Stimulated activated CD4-positive, alpha-beta T cell treated with anti-CD3 and anti-CD28 coated beads, TNF-alpha, amount 100 ng/mL, for 24 hours (primary cell): Measurements from ENCODE around the gene C1orf226.

Experiments used
- DNase-seq, 3 experiments: peaks; one replicate each; pipeline ENCODE4 v3.0.0-alpha.2; 2020; ENCODE audit warnings: low read depth in 3 of 3

Gene C1orf226

DNA sequence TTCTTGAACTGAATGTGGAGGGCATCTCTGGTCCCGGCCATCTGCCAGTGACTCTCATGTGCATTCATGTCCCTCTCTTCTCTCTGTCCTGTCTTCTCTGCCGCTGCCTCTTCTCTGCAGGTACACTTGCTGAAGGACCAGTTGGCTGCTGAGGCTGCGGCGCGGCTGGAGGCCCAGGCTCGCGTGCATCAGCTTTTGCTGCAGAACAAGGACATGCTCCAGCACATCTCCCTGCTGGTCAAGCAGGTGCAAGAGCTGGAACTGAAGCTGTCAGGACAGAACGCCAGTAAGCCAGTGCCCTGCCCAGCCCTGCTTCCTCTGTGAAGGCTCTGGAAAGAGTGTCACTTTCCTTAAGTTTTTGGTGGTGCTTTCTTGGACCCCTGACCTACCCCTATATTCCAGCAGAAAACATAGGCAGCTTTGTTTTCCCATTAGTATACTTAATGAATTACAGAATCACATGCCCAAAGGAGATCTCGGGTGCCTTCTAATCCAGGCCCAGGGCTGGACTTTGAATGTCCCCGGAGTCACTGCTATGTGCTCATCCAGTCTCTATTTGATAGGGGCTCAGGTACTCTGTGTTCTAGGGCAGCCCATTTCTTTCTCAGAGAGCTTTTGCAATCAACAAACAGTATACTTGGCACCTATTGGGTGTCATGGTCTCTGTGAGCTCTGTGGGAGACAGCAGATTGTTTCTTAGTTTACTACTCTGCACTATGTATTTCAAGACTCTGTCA lies 16.1 kb upstream of the C1orf226 start:
- DNase-seq = no peak

DNA sequence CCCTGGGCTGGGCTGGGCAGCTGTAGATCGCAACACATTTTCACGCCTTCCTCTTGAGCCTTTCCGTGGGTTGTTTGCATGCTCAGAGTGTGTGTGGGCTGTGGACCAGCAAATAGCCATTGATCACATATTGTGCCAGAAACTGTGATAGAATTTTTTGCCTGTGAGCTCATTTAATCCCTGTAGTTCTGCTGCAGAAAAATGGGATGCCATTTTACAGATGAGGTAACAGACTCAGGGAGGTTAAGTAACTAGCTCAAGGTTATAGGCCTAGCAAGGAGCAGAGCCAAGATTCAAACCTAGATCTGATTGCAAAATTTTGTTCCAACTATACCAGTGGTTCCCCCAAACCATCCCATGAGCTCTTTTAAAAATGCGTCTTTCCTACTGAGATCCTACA lies 15.4 kb upstream of the C1orf226 start:
- DNase-seq = no peak

DNA sequence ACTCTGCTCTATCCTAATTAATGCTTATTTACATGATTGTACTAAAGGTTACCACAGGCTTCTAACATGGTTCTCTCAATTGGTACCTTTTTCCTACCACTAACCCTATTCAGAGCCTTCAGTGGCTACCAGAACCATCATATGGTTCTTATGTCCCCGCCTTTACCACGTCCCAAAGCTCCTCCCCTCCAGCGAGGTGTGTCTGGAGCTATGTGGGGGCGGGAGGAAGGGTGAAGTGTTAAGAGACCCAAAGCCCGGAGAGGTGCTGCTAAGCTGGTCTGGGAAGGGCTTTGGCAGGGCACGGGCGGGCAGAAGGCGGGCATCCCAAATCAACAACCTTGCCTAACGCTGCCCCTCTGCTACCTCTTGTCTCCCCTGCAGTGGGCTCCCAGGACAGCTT lies 14.9 kb upstream of the C1orf226 start:
- DNase-seq = no peak

DNA sequence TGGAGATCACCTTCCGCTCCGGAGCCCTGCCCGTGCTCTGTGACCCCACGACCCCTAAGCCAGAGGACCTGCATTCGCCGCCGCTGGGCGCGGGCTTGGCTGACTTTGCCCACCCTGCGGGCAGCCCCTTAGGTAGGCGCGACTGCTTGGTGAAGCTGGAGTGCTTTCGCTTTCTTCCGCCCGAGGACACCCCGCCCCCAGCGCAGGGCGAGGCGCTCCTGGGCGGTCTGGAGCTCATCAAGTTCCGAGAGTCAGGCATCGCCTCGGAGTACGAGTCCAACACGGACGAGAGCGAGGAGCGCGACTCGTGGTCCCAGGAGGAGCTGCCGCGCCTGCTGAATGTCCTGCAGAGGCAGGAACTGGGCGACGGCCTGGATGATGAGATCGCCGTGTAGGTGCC lies 14.5 kb upstream of the C1orf226 start:
- no peak for DNase-seq

DNA sequence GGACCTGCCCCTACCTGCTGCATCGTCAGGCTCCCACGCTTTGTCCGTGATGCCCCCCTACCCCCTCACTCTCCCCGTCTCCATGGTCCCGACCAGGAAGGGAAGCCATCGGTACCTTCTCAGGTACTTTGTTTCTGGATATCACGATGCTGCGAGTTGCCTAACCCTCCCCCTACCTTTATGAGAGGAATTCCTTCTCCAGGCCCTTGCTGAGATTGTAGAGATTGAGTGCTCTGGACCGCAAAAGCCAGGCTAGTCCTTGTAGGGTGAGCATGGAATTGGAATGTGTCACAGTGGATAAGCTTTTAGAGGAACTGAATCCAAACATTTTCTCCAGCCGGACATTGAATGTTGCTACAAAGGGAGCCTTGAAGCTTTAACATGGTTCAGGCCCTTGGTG lies 13.8 kb upstream of the C1orf226 start:
- no peak for DNase-seq

DNA sequence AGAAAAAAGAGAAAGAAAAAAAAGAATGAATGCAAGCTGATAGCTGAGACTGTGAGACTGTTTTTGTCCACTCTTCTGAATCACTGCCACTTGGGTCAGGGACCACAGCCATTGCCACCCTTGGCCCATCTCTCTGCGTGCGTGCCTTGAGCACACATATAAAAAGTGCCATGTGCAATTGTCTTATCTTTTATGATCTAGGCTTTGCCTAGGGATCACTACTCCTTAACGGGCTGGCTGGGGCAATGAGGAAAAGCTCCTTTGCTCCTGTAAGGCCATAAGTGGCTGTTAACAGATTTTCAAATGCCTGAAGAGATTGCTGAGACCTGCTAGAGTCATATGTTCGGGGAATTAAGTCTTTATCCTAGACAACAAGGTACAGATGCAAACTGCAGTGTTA lies 13.1 kb upstream of the C1orf226 start:
- DNase-seq = no peak

DNA sequence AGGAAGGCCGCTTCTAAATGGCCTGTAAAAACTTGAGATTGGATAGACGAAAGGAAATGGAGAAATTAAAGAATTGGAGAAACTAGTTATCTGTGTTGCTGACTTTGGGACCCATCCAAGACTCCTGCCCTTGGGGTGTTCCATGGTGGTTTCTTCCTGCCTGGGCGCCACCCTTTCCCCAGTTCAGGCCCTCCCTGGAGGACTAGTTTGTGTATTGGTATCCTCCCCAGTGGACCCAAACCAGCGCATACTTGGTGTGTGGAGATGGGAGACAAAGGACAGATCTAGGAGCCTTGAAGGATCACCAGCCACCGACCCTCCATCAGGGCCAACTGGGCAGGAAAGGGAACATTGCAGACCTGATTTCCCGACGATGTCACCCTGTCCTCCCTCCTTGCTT lies 12.0 kb upstream of the C1orf226 start:
- no peak for DNase-seq

DNA sequence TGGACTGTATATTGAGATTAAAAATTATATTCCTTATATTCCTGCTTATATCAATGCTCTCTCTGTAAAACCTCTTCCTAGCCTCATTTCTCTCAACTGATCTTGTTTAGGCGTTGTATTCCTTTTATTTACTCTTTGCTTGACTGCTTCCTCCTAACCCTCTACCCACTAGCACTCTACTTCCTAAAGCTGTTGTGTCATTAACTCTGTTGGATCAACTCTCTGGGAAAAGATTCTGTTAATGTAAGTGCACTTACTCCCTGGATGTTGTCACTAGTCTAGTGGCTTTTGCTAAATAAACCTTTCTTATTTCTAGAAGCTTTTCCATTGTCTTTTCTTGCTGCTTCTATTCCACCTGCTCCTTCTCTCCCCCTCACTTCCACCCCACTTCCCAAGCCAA lies 11.4 kb upstream of the C1orf226 start:
- DNase-seq = no peak

DNA sequence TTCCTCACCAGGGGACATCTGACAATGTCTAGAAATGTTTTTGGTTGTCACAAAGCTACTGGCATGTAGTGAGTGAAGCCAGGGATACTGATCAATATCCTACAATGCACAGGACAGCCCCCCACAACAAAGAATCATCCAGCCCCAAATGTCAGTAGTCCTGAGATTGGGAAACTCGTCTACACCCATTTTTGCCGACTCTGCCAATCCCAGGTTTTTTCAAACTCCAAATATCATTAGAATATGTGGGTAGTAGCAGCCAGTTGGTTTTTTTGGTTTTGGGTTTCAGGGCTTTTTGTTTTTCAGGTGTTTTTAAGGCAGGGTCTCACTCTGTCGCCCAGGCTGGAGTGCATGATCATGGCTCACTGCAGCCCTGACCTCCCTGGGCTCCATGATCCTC lies 10.8 kb upstream of the C1orf226 start:
- no peak for DNase-seq

DNA sequence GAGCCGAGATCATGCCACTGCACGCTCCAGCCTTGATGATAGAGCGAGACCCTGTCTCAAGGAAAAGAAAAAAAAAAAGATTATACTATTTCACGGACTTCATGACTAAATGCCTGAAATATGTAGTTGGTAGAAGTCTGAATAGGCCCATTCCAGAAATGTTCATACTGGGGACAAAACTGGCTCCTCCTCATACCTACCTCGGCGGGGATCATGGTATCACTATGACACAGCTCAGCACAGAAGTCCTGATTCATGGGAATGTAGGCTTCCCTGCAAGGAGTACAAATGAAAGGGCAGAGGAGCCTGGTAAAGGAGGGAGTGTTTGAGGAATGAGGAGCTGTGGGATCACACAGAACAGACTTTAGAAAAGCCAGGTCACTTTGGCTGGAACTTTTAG lies 9.9 kb upstream of the C1orf226 start:
- DNase-seq = no peak

DNA sequence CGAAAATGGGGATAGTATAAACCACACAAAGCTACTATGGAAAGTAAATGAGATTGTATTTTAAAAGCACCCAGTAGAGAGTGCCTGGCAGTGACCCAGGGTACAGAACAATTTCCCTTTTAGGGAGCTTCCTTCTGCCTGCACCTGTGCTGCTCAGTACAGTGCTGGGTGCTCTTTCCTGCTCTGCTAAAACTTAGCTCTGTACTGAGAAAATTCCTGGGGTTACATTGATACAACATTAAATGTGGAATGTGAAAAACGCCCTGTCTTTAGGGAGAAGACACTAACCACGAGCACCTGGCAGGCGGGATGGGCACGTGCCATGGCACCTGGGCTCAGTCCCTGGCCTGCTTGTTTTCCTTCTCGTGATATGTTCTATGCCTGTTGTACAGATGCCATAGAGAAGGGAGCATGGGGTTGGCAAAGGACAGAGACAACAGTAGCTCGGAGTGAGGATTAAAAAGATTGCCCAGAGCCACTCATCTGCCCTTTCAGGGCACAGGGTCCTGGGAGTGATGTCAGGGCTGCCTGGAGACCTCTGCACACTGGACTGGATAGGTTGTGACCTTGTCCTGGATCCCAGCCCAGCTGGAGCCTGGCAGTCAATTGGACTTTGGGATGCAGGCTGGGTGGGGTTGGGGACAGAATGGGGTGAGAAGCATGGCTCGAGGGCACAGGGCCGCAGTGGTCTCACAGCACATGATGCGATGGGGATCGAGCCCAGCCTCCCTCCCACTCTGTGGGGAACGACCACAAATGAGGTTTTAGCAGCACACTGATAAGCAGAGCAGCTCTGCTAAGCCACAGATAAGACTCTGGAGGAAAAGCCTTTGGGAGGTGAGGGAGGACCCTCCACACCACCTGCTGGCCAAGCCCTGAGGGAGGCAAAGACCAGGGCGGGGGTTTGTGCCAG lies 9.1 kb upstream of the C1orf226 start:
- DNase-seq = no peak

DNA sequence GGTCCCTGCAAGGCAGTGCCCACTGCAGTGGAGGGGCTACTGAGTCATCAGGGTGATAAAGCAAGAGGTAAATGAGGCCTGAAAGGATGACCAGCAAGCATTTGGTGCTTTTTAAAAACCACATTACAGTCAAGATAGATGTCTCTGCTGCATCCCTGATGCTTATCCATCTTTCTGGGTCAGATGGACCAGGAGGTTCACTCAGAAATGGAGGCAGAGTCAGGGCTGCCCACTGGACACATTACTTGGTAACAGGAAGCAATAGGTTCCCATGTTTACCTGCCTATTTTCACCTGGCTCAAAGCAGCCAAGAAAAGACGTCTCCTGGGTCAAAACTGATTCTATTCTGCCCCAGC lies 8.5 kb upstream of the C1orf226 start:
- no peak for DNase-seq

DNA sequence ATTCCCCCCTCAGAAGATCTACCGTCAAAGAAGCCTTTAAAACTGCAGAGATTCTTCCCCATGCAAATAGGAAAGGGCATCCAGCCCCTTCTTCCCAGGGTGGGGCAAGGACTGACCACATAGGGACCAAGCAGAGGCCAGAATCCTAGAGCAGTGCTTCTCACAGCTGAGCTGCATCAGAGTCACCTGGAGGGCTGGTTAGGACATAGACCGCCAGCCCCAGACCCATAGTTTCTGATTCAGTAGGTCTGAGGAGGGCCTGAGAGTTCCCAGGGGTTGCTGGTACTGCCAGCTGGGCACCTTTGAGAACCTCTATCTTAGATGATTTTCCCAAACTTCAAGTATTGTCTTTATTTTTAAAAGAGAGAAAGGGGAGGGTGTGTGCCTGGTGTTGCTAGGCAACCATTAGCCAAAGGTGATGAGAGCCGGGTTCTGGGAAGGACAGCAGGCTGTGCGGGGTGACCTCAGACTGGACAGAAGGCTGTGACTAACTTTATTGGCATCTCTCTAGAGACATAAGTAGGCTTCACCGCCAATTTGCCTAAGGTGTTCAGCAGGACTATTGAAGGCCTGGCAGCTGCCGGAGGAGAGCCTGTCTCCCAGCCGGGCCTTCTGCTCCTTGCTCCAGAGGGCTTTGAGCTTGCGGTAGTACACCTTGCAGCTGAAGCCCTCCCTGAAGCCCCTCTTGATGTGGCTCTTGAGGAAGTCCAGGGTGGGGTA lies 7.8 kb upstream of the C1orf226 start:
- DNase-seq = no peak

DNA sequence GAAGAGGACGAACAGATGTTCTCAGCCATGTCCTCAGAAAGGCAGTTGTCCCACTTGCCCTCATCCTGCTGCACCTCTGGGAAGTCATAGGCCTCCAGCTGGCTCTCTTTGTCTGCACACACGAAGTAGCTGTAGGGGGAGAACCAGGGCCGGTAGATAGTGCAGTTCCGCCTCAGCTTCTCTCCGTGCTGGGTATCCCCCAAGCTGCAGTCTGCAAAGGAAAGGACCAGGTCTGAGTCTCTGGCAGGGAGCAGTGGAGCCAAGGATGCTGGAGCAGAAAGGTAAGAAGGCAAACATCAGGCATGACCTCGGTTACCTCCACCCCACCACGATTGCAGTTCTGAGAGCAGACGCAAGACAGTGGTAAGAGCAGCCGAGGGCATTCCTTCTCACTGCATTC lies 7.1 kb upstream of the C1orf226 start:
- DNase-seq = no peak

DNA sequence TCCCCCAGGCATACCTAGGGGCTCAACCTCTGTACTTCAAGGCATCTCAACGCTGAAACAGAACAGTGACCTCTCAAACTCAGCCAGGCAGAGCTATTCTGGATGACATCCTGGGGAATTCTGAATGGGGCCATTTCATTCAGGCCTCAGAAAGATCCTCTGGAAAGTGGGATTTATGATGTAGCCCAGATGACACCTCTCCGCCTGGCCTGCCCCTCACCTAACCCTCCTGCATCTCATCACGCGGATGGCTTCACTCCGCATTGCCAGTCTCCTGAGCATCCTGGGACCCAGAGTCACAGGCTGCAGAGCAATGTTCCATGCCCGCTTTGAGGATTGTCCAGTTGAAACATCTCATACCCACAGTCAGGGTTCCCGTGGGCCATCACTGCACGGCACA lies 6.1 kb upstream of the C1orf226 start:
- no peak for DNase-seq

DNA sequence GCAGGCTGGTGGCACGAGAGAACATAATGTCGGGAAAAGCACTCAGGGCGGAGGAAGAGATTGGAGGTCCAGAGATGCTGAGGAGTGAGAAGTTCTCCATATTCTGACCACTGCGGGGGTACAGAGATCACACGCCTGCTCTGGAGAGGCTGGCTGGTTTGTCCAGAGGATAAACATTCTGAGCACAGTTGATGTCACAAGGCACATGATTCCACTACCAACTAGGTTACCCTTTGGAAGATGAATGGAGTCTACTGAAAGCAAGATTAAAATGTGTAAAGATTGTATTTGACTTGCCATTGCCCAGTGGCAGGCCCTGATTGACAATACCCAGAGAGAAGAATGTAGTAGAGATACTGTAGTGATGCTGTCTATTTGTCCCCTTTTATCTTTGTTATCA lies 4.8 kb upstream of the C1orf226 start, which contains the start of gene SPATA46:
Gene SPATA46, minus strand, starts transcription at position 164 of the 400 bp plus-strand sequence. Its CDS starts 64 bp downstream, at position 100.
- DNase-seq = no peak

DNA sequence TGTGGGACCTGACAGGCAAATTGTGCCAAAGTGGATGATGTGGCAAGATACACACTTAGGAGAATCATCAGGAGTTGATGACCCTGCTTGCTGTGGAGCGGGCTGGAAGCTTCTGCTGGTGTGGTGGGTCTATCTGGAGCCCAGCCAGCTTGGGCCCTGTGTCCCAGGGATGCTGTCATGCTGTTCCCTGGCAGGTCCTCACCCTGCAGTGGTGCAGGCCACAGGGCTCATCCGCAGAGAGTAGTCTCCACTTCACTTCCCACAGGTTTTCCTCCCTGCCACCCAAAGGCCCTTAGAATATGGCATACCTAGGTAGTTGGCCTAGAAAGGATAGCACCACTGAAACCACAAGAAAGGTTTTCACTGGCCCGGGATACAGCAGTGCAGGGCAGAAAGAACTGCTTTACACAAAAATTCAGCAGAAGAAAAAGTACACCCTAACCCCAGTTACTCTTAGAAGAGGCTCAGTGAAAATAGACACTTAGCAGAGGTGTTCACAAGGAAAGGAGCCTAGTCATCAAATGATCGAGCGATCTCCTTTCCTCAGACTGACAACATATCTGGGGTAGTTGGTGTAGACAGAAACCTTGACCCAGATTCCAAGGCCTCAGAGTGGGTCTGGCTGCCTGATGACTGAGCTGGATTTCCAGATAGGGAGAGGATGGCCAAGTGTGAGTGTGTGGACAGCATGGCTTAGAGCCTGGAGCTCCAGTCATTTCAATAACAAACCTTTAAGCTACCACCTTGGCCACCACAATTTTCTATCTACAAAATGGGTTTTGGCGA lies 1.3 kb upstream of the C1orf226 start:
- DNase-seq = no peak

DNA sequence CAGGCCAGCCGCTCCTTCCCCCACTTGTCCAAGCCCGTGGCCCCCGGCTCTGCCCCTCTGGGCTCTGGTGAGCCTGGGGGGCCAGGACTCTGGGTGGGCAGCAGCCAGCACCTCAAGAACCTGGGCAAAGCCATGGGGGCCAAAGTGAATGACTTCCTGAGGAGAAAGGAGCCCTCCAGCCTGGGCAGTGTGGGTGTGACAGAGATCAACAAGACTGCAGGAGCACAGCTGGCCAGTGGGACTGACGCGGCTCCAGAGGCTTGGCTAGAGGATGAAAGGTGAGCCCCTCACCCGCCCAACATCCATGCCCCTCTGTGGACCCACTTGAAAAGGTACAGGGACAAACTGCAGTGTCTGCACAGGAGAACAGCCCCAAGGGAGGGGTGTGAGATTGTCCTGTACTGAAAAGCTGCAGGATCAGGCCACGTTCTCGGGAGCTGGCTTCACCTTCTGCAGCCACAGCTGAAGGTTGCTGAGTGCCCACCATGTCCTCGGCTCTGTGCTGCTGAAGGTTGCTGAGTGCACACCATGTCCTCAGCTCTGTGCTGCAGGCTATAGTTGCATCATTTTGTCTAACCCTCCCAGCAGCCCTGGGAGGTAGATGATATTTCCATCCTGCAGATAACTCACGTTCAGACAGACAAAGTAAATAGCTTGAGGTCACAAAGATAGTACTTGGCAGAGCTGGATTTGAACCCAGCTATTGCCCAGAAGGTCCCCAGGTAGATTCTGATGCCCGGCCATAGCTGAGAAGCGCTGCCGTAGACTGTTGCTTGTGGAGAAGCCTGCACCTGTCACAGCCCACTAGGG lies 618 bp downstream of the C1orf226 start:
- DNase-seq = no peak

DNA sequence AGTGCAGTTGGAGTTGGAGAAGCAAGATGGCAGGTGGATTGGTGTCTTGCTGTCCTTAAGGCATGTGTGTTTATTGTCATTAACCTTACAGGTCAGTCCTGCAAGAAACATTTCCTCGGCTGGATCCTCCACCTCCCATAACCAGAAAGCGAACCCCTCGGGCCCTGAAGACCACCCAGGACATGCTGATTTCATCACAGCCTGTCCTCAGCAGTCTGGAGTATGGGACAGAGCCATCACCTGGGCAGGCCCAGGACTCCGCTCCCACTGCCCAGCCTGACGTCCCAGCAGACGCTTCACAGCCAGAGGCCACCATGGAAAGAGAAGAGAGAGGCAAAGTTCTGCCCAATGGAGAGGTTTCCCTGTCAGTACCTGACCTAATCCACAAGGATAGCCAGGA lies 1.6 kb downstream of the C1orf226 start:
- DNase-seq = no peak

DNA sequence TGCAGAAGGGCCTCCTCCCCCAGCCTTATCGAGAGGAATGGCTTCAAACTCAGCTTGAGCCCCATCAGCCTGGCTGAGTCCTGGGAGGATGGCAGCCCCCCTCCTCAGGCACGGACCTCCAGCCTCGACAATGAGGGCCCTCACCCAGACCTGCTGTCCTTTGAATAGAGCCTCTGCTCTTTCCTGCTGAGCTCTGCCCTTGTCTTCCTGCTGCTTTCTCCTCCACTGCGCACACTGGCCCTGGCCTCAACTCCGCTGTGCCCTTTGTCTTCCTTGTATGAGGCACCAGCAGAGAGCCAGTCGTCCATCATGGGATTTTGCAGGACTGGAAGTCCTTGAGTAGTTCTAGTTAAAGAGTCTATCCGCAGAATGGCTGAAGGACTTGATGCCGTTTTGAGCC lies 2.0 kb downstream of the C1orf226 start:
- no peak for DNase-seq

DNA sequence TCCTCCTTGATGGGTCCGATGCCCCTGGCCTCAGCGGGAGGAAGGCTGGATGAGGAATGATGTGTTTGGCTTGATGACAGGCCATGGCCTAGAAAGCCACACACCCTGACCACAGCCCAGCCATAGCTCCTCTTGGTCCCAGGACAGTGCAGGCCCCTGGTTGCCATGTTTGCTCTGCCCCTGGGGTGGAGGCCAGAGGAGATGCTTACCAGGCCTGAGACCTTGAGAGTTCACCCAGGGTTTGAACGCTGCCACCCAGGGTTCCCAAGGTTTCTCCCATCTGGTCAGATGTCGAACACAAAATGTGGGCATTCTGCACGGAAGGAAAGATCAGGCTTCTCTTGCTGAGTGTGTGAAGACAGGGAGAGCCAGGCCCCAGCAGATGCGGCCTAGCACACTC lies 2.6 kb downstream of the C1orf226 start:
- no peak for DNase-seq
